ENCODE results near the gene CACNA1B. TPM values are rescaled to one million over a fixed set of nuclear protein-coding genes. Genes with fewer than 3 reads are reported as not detected.

The CACNA1B gene
- total RNA-seq, 1 experiment from 2014 or later, result 7.8 TPM

DNA sequence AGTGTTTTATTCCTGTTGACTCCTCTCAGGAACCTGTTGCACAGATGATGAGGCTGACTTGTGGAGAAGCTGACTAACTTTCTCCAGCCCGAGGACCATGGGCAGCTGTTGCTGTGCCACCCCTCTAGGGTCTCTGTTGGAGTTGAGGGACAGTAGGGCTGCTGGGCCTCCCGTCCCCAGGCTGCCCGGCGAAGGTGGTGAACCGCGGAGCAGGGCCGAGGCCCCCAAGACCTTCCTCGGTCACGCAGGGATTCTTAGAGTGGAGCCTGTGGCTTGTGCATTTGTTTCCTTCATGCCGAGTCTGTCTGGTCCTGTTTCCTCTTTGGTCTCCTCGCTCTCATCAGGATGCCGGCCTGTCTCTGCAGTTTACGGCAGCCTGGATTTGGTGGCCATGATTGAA lies 40.2 kb downstream of the CACNA1B start:
- Histone ChIP-seq H3T11ph (ENCODE audit: low read length) (no peak overlapping the region), H3K79me2 (ENCODE audit: insufficient read depth, low read length) (no peaks in the 10 kb centered on the region)

More for the DNA sequence above, 40.2 kb downstream of the CACNA1B start:
- Histone ChIP-seq H2AFZ (ENCODE audit: low read length) (no peak overlapping the region), H4K20me1 (ENCODE audit: control insufficient read depth, insufficient read depth, insufficient read length) (no peaks in the 10 kb centered on the region), H3K4me2 (ENCODE audit: insufficient read depth, insufficient read length, low read length) (no peak overlapping the region), H3K14ac (ENCODE audit: insufficient read depth, low read length) (no peak overlapping the region), H3K27me3 (ENCODE audit: insufficient read depth, low read length) (no peaks in the 10 kb centered on the region), H2AK5ac (ENCODE audit: insufficient read length, low read length) (no peak overlapping the region), H2BK12ac (ENCODE audit: insufficient read length, low read depth, low read length) (no peak overlapping the region), H3K9ac (ENCODE audit: extremely low read depth, insufficient read length, low read length) (no peak overlapping the region), H4K91ac (ENCODE audit: insufficient read length, low read depth, low read length) (no peak overlapping the region), H3K9me3 (ENCODE audit: control insufficient read depth, low read depth, low read length) (no peaks in the 10 kb centered on the region), H3K56ac (ENCODE audit: insufficient read length, low read depth, low read length) (no peak overlapping the region), H2BK5ac (ENCODE audit: insufficient read length, low read length) (no peak overlapping the region), H3K4ac (ENCODE audit: low read depth, low read length) (no peak overlapping the region), H4K8ac (replicated peaks; ENCODE audit: insufficient read length, low read depth, low read length) (no peak overlapping the region), H3K23me2 (ENCODE audit: insufficient read length, low read depth, low read length, poor library complexity, severe bottlenecking) (no peaks in the 10 kb centered on the region), H3K18ac (ENCODE audit: insufficient read length, low read depth, low read length) (no peak overlapping the region), H2BK15ac (ENCODE audit: low read depth, low read length) (no peak overlapping the region), H2BK20ac (ENCODE audit: low read depth, low read length, poor library complexity, severe bottlenecking) (no peak overlapping the region), H3K27ac (ENCODE audit: insufficient read length, low read depth, low read length) (no peak overlapping the region), H4K5ac (ENCODE audit: insufficient read length, low read depth, low read length) (no peak overlapping the region), H3K23ac (ENCODE audit: insufficient read length, low read depth, low read length) (no peak overlapping the region), H3K79me1 (ENCODE audit: insufficient read depth, low read depth, low read length, poor library complexity, severe bottlenecking) (no peaks in the 10 kb centered on the region), H3K4me1 (ENCODE audit: insufficient read depth, low read length) (no peaks in the 10 kb centered on the region), H2BK120ac (ENCODE audit: low read depth, low read length, poor library complexity, severe bottlenecking) (no peak overlapping the region)
- H3K4me1 Mint-ChIP-seq, result no peaks in the 10 kb centered on the region
- no peak overlapping the region for H3K4me3 Mint-ChIP-seq
- H3K27ac Mint-ChIP-seq, result peak overlapping the region in 1 of 3 experiments; percentile 68; a peak in 2 of 7 replicates
- peaks cover 7% of the 10 kb centered on the region in 2 experiments for H3K9me3 Mint-ChIP-seq
- TF ChIP-seq, protein P1, sequence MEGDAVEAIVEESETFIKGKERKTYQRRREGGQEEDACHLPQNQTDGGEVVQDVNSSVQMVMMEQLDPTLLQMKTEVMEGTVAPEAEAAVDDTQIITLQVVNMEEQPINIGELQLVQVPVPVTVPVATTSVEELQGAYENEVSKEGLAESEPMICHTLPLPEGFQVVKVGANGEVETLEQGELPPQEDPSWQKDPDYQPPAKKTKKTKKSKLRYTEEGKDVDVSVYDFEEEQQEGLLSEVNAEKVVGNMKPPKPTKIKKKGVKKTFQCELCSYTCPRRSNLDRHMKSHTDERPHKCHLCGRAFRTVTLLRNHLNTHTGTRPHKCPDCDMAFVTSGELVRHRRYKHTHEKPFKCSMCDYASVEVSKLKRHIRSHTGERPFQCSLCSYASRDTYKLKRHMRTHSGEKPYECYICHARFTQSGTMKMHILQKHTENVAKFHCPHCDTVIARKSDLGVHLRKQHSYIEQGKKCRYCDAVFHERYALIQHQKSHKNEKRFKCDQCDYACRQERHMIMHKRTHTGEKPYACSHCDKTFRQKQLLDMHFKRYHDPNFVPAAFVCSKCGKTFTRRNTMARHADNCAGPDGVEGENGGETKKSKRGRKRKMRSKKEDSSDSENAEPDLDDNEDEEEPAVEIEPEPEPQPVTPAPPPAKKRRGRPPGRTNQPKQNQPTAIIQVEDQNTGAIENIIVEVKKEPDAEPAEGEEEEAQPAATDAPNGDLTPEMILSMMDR (conservative IDR thresholded peaks at IDR 0.05), result no peak
- H3K36me3 Mint-ChIP-seq (ENCODE audit: insufficient read depth in 1 of 3, low read depth in 3 of 3), result peaks cover 44 to 61% (median 52%) of the 10 kb centered on the region in 3 experiments
- no peak for DNase-seq
- no peaks in the 10 kb centered on the region for H3K27me3 Mint-ChIP-seq (ENCODE audit: low read depth)
- WGBS (ENCODE audit: extremely low coverage, insufficient read length, low lambda C conversion rate), result no CpG with 5 or more reads among the region's 13 CpGs
